IMR-90 (cell line): ENCODE results near the gene ZNF433. TPM values are rescaled to one million over a fixed set of nuclear protein-coding genes. Genes with fewer than 3 reads are reported as not detected.

Source experiments
- ATAC-seq: fragments of 200-7000 bp; cut with Tn5 transposase; 2 replicates; pipeline ENCODE4 v1.9.1; 2020; ENCODE audit warnings: low read depth, mild to moderate bottlenecking, moderate library complexity
- BruUV-seq: library from RNA; stranded (reverse); fragments of 400-500 nt; replicated peaks from 2 replicates; lab custom pipeline; 2021; lab: Mats Ljungman, UMichigan
- CTCF ChIA-PET: fragments of 300-600 bp; formaldehyde crosslinking; extraction: SDS; loops from one replicate; lab custom pipeline; 2021; ENCODE audit warnings: antibody characterized with exemption; lab: Yijun Ruan, JAX
- POLR2A ChIA-PET: fragments of 300-600 bp; sonication (Branson Sonifier 250); formaldehyde crosslinking; loops from one replicate; lab custom pipeline; 2022; ENCODE audit warnings: antibody characterized with exemption; ENCODE audit not compliant: unreplicated experiment; lab: Charles Lee
- DNase-seq: peaks from one replicate; pipeline ENCODE4 v3.0.0; 2013
- H2AFZ ChIP-seq: replicated peaks from 2 replicates; pipeline ENCODE3; 2013; ENCODE audit warnings: low read length, mild to moderate bottlenecking; ENCODE audit not compliant: poor library complexity
- H2AK5ac ChIP-seq: 2 replicates; pipeline ENCODE4 v1.6.1; 2013; ENCODE audit warnings: low read depth, low read length, inconsistent platforms
- H2AK9ac ChIP-seq: replicated peaks from 2 replicates; pipeline ENCODE3; 2013; ENCODE audit warnings: mild to moderate bottlenecking, low read depth, low read length, moderate library complexity; ENCODE audit not compliant: poor library complexity
- H2BK120ac ChIP-seq: 2 replicates; pipeline ENCODE4 v1.6.1; 2013; ENCODE audit warnings: low read depth, low read length, inconsistent platforms
- H2BK15ac ChIP-seq: 3 replicates; pipeline ENCODE4 v1.6.1; 2013; ENCODE audit warnings: low read depth, low read length, inconsistent platforms
- H2BK20ac ChIP-seq: 2 replicates; pipeline ENCODE4 v1.6.1; 2013; ENCODE audit warnings: low read depth, mild to moderate bottlenecking, inconsistent platforms, low read length, moderate library complexity
- H2BK5ac ChIP-seq: 2 replicates; pipeline ENCODE4 v1.6.1; 2013; ENCODE audit warnings: mild to moderate bottlenecking, low read depth, low read length, inconsistent platforms; ENCODE audit not compliant: poor library complexity, severe bottlenecking
- H3K14ac ChIP-seq: replicated peaks from 2 replicates; pipeline ENCODE4 v1.6.1; 2013; ENCODE audit warnings: low read depth, low read length, inconsistent platforms
- H3K18ac ChIP-seq: 2 replicates; pipeline ENCODE4 v1.6.1; 2013; ENCODE audit warnings: low read depth, low read length, control low read depth
- H3K23ac ChIP-seq: 2 replicates; pipeline ENCODE4 v1.6.1; 2013; ENCODE audit warnings: low read depth, low read length, inconsistent platforms
- H3K27ac ChIP-seq: 2 replicates; pipeline ENCODE4 v1.5.1; 2013; ENCODE audit warnings: mild to moderate bottlenecking, control low read depth, low read length; ENCODE audit not compliant: insufficient read depth
- H3K27me3 ChIP-seq: 2 replicates; pipeline ENCODE4 v1.6.1; 2013; ENCODE audit warnings: low read length; ENCODE audit not compliant: control insufficient read depth, insufficient read depth
- H3K36me3 ChIP-seq: 2 replicates; pipeline ENCODE4 v1.6.1; 2013; ENCODE audit warnings: low read length, mixed read lengths; ENCODE audit not compliant: control insufficient read depth, insufficient read depth
- H3K4ac ChIP-seq: 2 replicates; pipeline ENCODE4 v1.6.1; 2013; ENCODE audit warnings: low read depth, low read length, inconsistent platforms
- H3K4me1 ChIP-seq: 2 replicates; pipeline ENCODE4 v1.6.1; 2013; ENCODE audit warnings: low read length, mixed read lengths; ENCODE audit not compliant: control insufficient read depth, insufficient read depth
- H3K4me2 ChIP-seq: 2 replicates; pipeline ENCODE4 v1.6.1; 2013; ENCODE audit warnings: low read depth, mild to moderate bottlenecking, control low read depth, low read length, moderate library complexity
- H3K4me3 ChIP-seq: 2 replicates; pipeline ENCODE4 v1.5.1; 2013; ENCODE audit warnings: low read depth, mild to moderate bottlenecking, control low read depth, low read length, moderate library complexity; ENCODE audit not compliant: insufficient read depth
- H3K56ac ChIP-seq: 2 replicates; pipeline ENCODE4 v1.6.1; 2013; ENCODE audit warnings: low read length, inconsistent platforms; ENCODE audit not compliant: insufficient read depth; ENCODE audit errors: extremely low read depth
- H3K79me1 ChIP-seq, 2 experiments: 2 replicates each; pipeline ENCODE4 v1.6.1; 2013; ENCODE audit warnings: low read length in 2 of 2, inconsistent platforms in 1 of 2, low read depth in 1 of 2
- H3K9ac ChIP-seq: 2 replicates; pipeline ENCODE4 v1.6.1; 2013; ENCODE audit warnings: low read depth, low read length, control low read depth
- H3K9me1 ChIP-seq: 2 replicates; pipeline ENCODE4 v1.6.1; 2013; ENCODE audit warnings: low read length, inconsistent platforms; ENCODE audit not compliant: insufficient read depth
- H3K9me3 ChIP-seq: 2 replicates; pipeline ENCODE4 v1.6.1; 2013; ENCODE audit warnings: low read length; ENCODE audit not compliant: control insufficient read depth, insufficient read depth
- H4K20me1 ChIP-seq: 2 replicates; pipeline ENCODE4 v1.6.1; 2013; ENCODE audit warnings: low read length, inconsistent platforms; ENCODE audit not compliant: insufficient read depth
- H4K5ac ChIP-seq: 2 replicates; pipeline ENCODE4 v1.6.1; 2013; ENCODE audit warnings: mild to moderate bottlenecking, low read depth, low read length, control low read depth
- H4K8ac ChIP-seq, 2 experiments: 2 replicates each; pipeline ENCODE4 v1.6.1; 2013; ENCODE audit warnings: low read depth in 2 of 2, low read length in 2 of 2, control low read depth in 1 of 2, inconsistent platforms in 1 of 2
- H4K91ac ChIP-seq: 2 replicates; pipeline ENCODE4 v1.6.1; 2013; ENCODE audit warnings: low read depth, low read length, inconsistent platforms; ENCODE audit not compliant: insufficient read depth
- BHLHE40 ChIP-seq: fragments of 150-350 bp; IDR thresholded peaks from 2 replicates; pipeline ENCODE4 v1.6.1; 2016; ENCODE audit warnings: mild to moderate bottlenecking, low read depth, low read length
- CEBPB ChIP-seq: IDR thresholded peaks from 2 replicates; pipeline ENCODE4 v1.6.1; 2012; ENCODE audit warnings: low read depth, low read length, improper control_type of control experiment
- CHD1 ChIP-seq: IDR thresholded peaks from 2 replicates; pipeline ENCODE4 v1.6.1; 2012; ENCODE audit warnings: low read depth, low read length, improper control_type of control experiment
- CTCF ChIP-seq: conservative IDR thresholded peaks from 2 replicates; pipeline ENCODE4 v1.5.1; 2012; ENCODE audit warnings: mild to moderate bottlenecking, low read depth, low read length, improper control_type of control experiment
- ELK1 ChIP-seq: fragments of 150-350 bp; IDR thresholded peaks from 2 replicates; pipeline ENCODE4 v1.6.1; 2016; ENCODE audit warnings: low read depth, mild to moderate bottlenecking, low read length, moderate library complexity, borderline replicate concordance
- FOS ChIP-seq: fragments of 150-350 bp; IDR thresholded peaks from 2 replicates; pipeline ENCODE4 v1.6.1; 2016; ENCODE audit warnings: low read depth, low read length
- MAFK ChIP-seq: IDR thresholded peaks from 2 replicates; pipeline ENCODE4 v1.6.1; 2012; ENCODE audit warnings: low read depth, low read length, improper control_type of control experiment
- MAZ ChIP-seq: IDR thresholded peaks from 2 replicates; pipeline ENCODE4 v1.6.1; 2012; ENCODE audit warnings: low read depth, mild to moderate bottlenecking, low read length, improper control_type of control experiment, moderate library complexity, borderline replicate concordance
- MXI1 ChIP-seq: IDR thresholded peaks from 2 replicates; pipeline ENCODE4 v1.6.1; 2012; ENCODE audit warnings: low read depth, mild to moderate bottlenecking, low read length, moderate library complexity, borderline replicate concordance
- NFE2L2 ChIP-seq: fragments of 150-350 bp; IDR thresholded peaks from 2 replicates; pipeline ENCODE4 v1.6.1; 2016; ENCODE audit warnings: low read depth, mild to moderate bottlenecking, low read length
- POLR2A ChIP-seq: IDR thresholded peaks from 2 replicates; pipeline ENCODE4 v1.6.1; 2012; ENCODE audit warnings: mild to moderate bottlenecking, low read depth, low read length
- RAD21 ChIP-seq: IDR thresholded peaks from 2 replicates; pipeline ENCODE4 v1.6.1; 2012; ENCODE audit warnings: low read length, improper control_type of control experiment
- RCOR1 ChIP-seq: IDR thresholded peaks from 2 replicates; pipeline ENCODE4 v1.6.1; 2012; ENCODE audit warnings: mild to moderate bottlenecking, low read length, improper control_type of control experiment; ENCODE audit not compliant: insufficient replicate concordance
- RFX5 ChIP-seq: IDR thresholded peaks from 2 replicates; pipeline ENCODE4 v1.8.0; 2012; ENCODE audit warnings: low read depth, mild to moderate bottlenecking, low read length, moderate library complexity
- SMC3 ChIP-seq: fragments of 150-350 bp; IDR thresholded peaks from 2 replicates; pipeline ENCODE4 v1.6.1; 2016; ENCODE audit warnings: low read depth, mild to moderate bottlenecking, antibody characterized with exemption, low read length, moderate library complexity
- USF2 ChIP-seq: fragments of 150-350 bp; IDR thresholded peaks from 2 replicates; pipeline ENCODE4 v1.6.1; 2017; ENCODE audit warnings: mild to moderate bottlenecking, antibody characterized with exemption, low read length, low read depth
- WGBS, 2 experiments: methylation state at CpG; one replicate each; pipeline versions ENCODE4 v1.1.5 to v1.1.7; 2013; ENCODE audit warnings: missing lambda C conversion rate in 2 of 2; ENCODE audit not compliant: insufficient read length in 1 of 2; ENCODE audit errors: extremely low coverage in 2 of 2; 5-methylcytosine and 5-hydroxymethylcytosine counted together
- dilution Hi-C: fragments of 300-500 bp; cut with HindIII; formaldehyde crosslinking; loops from one replicate; pipeline ENCODE4 v1.14.3; 2018; ENCODE audit warnings: low sequenced_read_pairs; ENCODE audit not compliant: unreplicated experiment
- in situ Hi-C: fragments of 300-500 bp; cut with MboI; formaldehyde crosslinking; loops from 3 replicates; pipeline ENCODE4 v1.14.3; 2019; ENCODE audit warnings: low sequenced_read_pairs, inconsistent platforms, mixed read lengths
- intact Hi-C: fragments of 100-400 bp; cut with micrococcal nuclease; formaldehyde crosslinking; loops from 2 replicates; pipeline ENCODE4 v1.10.0; 2022
- polyA plus RNA-seq, 3 experiments: library from polyadenylated mRNA; depleted of rRNA; stranded (reverse); fragments of >200 nt; gene quantifications; 2 replicates each; pipeline ENCODE4 v1.2.3, GENCODE V29; 2012; ENCODE audit warnings: low replicate concordance in 1 of 3
- total RNA-seq: library from RNA; depleted of rRNA; stranded (reverse); fragments of >200 nt; gene quantifications from 2 replicates; pipeline ENCODE4 v1.2.3, GENCODE V29; 2012

The ZNF433 gene
- total and polyA plus RNA-seq, 2 of the 4 experiments (the other 2 are of a cell fraction): 3.5 to 11.1 TPM

- Histone ChIP-seq H3K4me1 (peaks cover 2% of the 10 kb centered on the region; the same call in 1 of the 2 replicates), H4K5ac (no peak overlapping the region), H3K79me1 (peaks cover 14 to 34% of the 10 kb centered on the region in 2 experiments), H3K9me3 (no peaks in the 10 kb centered on the region), H2AK5ac (no peak overlapping the region), H3K18ac (no peak overlapping the region), H2BK5ac (no peak overlapping the region), H3K56ac (no peak overlapping the region), H3K36me3 (no peaks in the 10 kb centered on the region), H3K27me3 (no peaks in the 10 kb centered on the region), H3K9me1 (no peaks in the 10 kb centered on the region), H2BK20ac (no peak overlapping the region), H2AFZ (no peak overlapping the region), H3K4ac (no peak overlapping the region), H3K4me3 (no peak overlapping the region), H3K14ac (no peak overlapping the region), H3K27ac (no peak overlapping the region), H3K23ac (no peak overlapping the region), H4K91ac (no peak overlapping the region), H3K4me2 (no peak overlapping the region), H4K20me1 (peaks cover 8% of the 10 kb centered on the region), H2BK120ac (no peak overlapping the region), H2BK15ac (no peak overlapping the region), H2AK9ac (no peak overlapping the region), H3K9ac (no peak overlapping the region), H4K8ac (no peak overlapping the region)
- intact Hi-C loops: loop anchor here (1.0 to 10.0 kb wide), 3 partner anchors 66 to 314 kb away; partner anchors contain the start of gene ZNF20
- ATAC-seq (no peak), DNase-seq (no peak)
- dilution Hi-C loops: no loop called here
- POLR2A ChIA-PET: no interaction called here
- TF ChIP-seq CHD1: no peak
- no peak for TF ChIP-seq ELK1
- no peak for TF ChIP-seq RCOR1
- TF ChIP-seq MAZ: no peak
- TF ChIP-seq MAFK: no peak
- TF ChIP-seq USF2: no peak
- TF ChIP-seq POLR2A: no peak
- no peak for TF ChIP-seq SMC3
- no peak for TF ChIP-seq NFE2L2
- no peak for TF ChIP-seq RFX5
- TF ChIP-seq MXI1: no peak
- no peak for TF ChIP-seq RAD21
- no peak for TF ChIP-seq BHLHE40
- no peak for TF ChIP-seq CTCF
- TF ChIP-seq CEBPB: no peak
- no peak for TF ChIP-seq FOS
- no TSS peak for BruUV-seq
- WGBS, 2 experiments: no CpG with 5 or more reads among the region's 9 CpGs
- in situ Hi-C loops: no loop called here
- CTCF ChIA-PET: interaction anchor here (0.8 to 3.9 kb wide), 5 partner anchors 13 to 108 kb away, joined by 3 to 24 read pairs (median 3); partner anchors contain the start of gene ZNF700
These were observed 46.4 kb downstream of the ZNF433 start for GRCh38 chr19:11989112-11989456.
